NCI-H526 (cell line): ENCODE data around the gene NUP42.

ENCODE experiments used
- DNase-seq, 2 experiments: peaks; one replicate each; lab custom pipeline; 2025; lab: John Stamatoyannopoulos, UW

The NUP42 gene

DNA sequence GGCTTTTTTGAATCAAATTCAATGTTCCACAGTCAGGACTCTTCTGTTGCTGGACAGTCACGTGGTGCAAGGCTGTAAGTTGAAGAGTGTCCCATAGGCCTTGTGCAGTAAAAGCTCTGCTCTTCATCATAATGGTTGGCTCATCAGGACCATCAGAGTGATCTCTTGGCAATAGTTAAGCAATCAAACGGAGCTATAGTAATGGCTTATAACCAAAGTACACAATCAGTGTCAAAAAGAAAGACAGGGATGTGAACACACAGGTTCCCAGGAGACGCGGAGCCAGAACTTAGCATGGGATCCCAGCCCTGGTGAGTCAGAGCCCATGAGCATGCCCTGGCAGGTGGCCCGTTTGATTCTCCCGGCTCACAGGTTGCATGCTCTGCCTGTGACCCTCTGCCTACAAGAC lies 54.0 kb downstream of the NUP42 start:
- no peak for DNase-seq

DNA sequence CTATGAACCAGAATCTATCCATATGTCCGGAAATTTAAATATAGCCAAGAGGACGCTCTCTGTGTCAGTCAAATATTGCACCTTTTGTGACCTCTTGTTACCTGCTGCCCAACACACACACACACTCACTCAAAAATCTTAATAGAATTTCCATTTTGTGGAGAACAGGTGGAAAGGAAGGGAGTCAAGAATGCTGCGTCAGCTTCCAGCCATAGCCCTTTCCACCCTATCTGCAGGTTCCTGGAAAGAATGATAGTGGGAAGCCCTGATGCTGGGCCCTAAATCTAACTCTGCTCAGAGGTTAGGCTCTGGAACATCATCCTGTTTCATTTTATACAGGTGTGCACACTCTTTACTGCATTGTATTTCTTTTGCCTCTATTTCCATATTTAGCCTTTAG lies 55.2 kb downstream of the NUP42 start:
- peak in 1 of 2 experiments; percentile 18 for DNase-seq

GRCh38 chr7:23238983-23239652 lies 57.3 kb downstream of the NUP42 start:
- no peak for DNase-seq

DNA sequence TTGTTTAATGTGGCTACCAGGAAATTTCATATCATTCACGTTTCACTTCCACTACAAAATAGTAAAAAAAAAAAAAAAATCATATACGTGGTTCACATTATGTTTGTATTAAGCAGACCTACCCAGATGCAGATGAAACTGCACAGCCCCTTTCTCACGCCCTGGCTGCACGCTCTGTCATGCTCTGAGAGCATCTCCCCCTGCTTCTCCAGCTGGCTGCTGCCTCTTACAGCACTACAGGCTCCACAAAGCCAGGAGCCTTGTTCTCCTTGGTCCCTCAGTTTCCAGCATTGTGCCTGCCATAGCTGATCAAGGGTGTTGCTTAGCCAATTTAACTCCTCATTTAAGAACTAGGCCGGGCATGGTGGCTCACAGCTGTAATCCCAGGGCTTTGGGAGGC lies 57.9 kb downstream of the NUP42 start:
- DNase-seq = no peak

- DNase-seq = no peak
These were observed 60.5 kb downstream of the NUP42 start for GRCh38 chr7:23242321-23242720.

DNA sequence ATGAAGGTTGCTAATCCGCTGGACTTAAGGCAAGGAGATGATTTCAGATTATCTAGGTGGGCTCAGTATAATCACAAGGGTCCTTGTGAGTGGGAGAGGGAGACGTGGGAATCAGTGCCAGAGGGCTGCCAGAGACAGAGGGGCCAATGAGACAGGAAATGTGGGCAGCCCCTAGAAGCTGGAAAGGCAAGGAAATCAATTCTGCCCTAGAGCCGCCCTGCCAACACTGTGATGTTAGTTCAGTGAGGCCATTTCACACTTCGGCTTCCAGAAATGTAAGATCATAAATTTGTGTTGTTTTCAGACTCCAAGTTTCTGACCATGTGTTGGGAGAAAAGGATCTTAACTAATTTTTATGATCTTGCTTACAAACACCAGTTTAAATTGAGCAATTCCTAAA lies 61.1 kb downstream of the NUP42 start:
- no peak for DNase-seq

GRCh38 chr7:23246555-23246954 lies 64.7 kb downstream of the NUP42 start, which contains the start of gene GPNMB:
Gene GPNMB (plus strand): TSS chr7:23246775. CDS start chr7:23246858, 83 bp downstream.
- no peak for DNase-seq

- DNase-seq = no peak
These were observed 65.3 kb downstream of the NUP42 start for GRCh38 chr7:23247046-23247602.

DNA sequence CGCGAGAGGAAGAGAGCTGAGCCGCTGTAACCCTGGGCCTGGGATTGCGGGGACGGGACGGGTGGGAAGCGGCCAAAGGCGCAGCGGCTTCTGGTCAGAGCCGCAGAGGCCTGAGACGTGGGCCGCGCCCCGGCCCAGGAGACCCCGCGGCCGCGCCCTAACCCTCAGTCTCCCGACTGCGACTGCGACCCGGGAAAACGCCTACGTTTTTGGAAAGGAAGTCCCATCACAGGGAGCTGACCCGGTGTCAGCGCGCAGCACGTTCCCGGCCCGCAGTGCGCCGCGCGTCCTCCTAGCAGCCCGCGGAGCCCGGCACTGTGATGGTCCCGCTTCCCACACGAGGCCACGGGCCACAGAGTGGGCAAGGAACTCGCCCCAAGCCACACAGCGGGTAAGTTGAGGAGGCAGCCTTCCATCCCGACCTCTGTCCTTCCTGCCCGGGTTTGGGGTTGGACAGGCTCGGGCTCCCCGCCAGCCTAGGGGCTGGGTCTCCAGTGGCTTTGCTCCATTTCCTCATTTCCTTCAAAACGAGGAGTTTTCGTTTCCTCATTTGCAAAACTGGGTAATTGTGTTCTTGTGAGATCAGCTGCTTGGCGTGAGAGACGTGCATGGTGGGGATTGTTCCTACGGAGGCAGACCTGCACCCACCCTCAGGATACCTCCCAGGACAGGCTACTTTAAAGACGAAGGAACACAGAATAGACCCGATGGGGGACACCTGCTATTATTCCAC lies 65.9 kb downstream of the NUP42 start:
- no peak for DNase-seq

- no peak for DNase-seq
These were observed 67.6 kb downstream of the NUP42 start for GRCh38 chr7:23249486-23249885.
